A673 (cell line): ENCODE data around the gene TRPV5.

ENCODE experiments used
- EZH2 ChIP-seq: fragments of 200-600 bp; sonication (generic); IDR thresholded peaks from 2 replicates; pipeline ENCODE4 v1.6.1; 2017; ENCODE audit warnings: borderline replicate concordance, low read depth, mild to moderate bottlenecking, mixed read lengths, antibody characterized with exemption, low read length; ENCODE audit not compliant: poor library complexity, severe bottlenecking
- TF ChIP-seq, protein P1 (sequence below): fragments of 300-800, 200-600 bp; sonication (generic); conservative IDR thresholded peaks from 2 replicates; pipeline ENCODE4 v1.5.1; 2017; ENCODE audit warnings: low read depth, mild to moderate bottlenecking, antibody characterized with exemption, low read length, moderate library complexity, mixed read lengths

DNA sequence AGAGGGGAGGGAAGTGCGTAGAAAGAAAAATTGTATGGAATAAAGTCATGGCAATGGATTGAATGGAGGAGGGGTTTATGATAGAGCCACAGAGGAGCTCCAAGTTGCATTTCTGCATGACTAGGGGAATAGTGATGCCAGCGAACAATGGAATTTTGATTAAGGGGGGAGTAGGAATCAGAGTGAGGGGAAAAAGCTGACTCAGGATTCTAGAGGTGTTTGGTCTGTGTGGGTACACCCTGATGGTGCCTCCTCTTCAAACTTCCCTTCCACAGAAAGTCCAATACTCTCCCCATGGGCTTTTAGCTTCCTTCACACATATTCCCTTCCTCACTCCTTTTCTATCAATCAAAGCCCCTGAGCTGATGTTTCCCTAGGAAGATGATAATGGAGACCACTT lies 30.4 kb upstream of the TRPV5 start:
- TF ChIP-seq, protein P1, sequence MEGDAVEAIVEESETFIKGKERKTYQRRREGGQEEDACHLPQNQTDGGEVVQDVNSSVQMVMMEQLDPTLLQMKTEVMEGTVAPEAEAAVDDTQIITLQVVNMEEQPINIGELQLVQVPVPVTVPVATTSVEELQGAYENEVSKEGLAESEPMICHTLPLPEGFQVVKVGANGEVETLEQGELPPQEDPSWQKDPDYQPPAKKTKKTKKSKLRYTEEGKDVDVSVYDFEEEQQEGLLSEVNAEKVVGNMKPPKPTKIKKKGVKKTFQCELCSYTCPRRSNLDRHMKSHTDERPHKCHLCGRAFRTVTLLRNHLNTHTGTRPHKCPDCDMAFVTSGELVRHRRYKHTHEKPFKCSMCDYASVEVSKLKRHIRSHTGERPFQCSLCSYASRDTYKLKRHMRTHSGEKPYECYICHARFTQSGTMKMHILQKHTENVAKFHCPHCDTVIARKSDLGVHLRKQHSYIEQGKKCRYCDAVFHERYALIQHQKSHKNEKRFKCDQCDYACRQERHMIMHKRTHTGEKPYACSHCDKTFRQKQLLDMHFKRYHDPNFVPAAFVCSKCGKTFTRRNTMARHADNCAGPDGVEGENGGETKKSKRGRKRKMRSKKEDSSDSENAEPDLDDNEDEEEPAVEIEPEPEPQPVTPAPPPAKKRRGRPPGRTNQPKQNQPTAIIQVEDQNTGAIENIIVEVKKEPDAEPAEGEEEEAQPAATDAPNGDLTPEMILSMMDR, result no peak
- no peak for TF ChIP-seq EZH2
